Thyroid gland (tissue), 4 donors: ENCODE results near the gene FASTKD1.

Experiments
- POLR2A ChIP-seq, 2 donors: fragments of 450-650 bp; IDR thresholded peaks; one replicate each; pipeline ENCODE4 v1.6.1; 2017; ENCODE audit warnings: antibody characterized with exemption in 2 of 2, mild to moderate bottlenecking in 2 of 2, moderate library complexity in 1 of 2
- TF ChIP-seq, protein P1 (sequence below), 6 experiments: fragments of 200-600 bp in 3 of 6; fragments of 450-650 bp in 3 of 6; sonication (generic) in 3 of 6; IDR thresholded peaks; one replicate each; pipeline ENCODE4 v1.5.1; 2016 to 2019; ENCODE audit warnings: antibody characterized with exemption in 6 of 6, mild to moderate bottlenecking in 2 of 6, inconsistent platforms in 1 of 6, moderate library complexity in 1 of 6

- TF ChIP-seq, protein P1, sequence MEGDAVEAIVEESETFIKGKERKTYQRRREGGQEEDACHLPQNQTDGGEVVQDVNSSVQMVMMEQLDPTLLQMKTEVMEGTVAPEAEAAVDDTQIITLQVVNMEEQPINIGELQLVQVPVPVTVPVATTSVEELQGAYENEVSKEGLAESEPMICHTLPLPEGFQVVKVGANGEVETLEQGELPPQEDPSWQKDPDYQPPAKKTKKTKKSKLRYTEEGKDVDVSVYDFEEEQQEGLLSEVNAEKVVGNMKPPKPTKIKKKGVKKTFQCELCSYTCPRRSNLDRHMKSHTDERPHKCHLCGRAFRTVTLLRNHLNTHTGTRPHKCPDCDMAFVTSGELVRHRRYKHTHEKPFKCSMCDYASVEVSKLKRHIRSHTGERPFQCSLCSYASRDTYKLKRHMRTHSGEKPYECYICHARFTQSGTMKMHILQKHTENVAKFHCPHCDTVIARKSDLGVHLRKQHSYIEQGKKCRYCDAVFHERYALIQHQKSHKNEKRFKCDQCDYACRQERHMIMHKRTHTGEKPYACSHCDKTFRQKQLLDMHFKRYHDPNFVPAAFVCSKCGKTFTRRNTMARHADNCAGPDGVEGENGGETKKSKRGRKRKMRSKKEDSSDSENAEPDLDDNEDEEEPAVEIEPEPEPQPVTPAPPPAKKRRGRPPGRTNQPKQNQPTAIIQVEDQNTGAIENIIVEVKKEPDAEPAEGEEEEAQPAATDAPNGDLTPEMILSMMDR (IDR thresholded peaks at IDR 0.05), result no peak
- TF ChIP-seq POLR2A (IDR thresholded peaks at IDR 0.05), result no peak
Observed at GRCh38 chr2:169620509-169620908, 46.8 kb upstream of the FASTKD1 start.
